ENCODE results near the gene A3GALT2. TPM values are rescaled to one million over a fixed set of nuclear protein-coding genes. Genes with fewer than 3 reads are reported as not detected.

A3GALT2 gene
- polyA plus RNA-seq, 1 of the 3 experiments (the other 2 are of a cell fraction), result 0.07 TPM

DNA sequence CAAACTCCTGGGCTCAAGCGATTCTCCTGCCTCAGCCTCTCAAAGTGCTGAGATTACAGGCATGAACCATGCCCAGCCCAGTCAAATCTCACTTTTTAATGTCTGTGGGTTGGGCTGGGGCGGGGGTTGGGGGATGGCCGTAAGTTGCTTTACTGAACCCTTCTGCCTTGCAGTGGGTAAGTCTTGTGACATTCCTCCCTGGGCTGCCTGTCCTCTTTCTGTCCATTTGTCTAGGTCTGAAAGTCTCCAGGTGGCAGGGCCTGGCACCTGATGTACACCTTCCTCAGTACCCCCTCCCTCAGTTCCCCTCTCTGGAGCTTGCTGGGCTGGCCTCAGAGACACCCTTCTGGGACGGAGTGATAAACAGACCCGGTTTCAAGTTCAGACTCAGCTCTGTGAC lies 51.3 kb downstream of the A3GALT2 start (continued):
- TF ChIP-seq, protein P1, sequence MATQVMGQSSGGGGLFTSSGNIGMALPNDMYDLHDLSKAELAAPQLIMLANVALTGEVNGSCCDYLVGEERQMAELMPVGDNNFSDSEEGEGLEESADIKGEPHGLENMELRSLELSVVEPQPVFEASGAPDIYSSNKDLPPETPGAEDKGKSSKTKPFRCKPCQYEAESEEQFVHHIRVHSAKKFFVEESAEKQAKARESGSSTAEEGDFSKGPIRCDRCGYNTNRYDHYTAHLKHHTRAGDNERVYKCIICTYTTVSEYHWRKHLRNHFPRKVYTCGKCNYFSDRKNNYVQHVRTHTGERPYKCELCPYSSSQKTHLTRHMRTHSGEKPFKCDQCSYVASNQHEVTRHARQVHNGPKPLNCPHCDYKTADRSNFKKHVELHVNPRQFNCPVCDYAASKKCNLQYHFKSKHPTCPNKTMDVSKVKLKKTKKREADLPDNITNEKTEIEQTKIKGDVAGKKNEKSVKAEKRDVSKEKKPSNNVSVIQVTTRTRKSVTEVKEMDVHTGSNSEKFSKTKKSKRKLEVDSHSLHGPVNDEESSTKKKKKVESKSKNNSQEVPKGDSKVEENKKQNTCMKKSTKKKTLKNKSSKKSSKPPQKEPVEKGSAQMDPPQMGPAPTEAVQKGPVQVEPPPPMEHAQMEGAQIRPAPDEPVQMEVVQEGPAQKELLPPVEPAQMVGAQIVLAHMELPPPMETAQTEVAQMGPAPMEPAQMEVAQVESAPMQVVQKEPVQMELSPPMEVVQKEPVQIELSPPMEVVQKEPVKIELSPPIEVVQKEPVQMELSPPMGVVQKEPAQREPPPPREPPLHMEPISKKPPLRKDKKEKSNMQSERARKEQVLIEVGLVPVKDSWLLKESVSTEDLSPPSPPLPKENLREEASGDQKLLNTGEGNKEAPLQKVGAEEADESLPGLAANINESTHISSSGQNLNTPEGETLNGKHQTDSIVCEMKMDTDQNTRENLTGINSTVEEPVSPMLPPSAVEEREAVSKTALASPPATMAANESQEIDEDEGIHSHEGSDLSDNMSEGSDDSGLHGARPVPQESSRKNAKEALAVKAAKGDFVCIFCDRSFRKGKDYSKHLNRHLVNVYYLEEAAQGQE (IDR thresholded peaks at IDR 0.05; ENCODE audit: low read depth, low read length), result no peak
- TF ChIP-seq EZH2phosphoT487 (IDR thresholded peaks at IDR 0.05; ENCODE audit: borderline replicate concordance, low read depth), result no peak
- no peak for TF ChIP-seq TAF1 (IDR thresholded peaks at IDR 0.05; ENCODE audit: borderline replicate concordance, low read depth, low read length)
- TF ChIP-seq YY1 (IDR thresholded peaks at IDR 0.05; ENCODE audit: low read depth), result no peak
- no peak for TF ChIP-seq RXRA (IDR thresholded peaks at IDR 0.05; ENCODE audit: borderline replicate concordance, low read depth)
- no peak for TF ChIP-seq RAD21 (IDR thresholded peaks at IDR 0.05; ENCODE audit: low read length)
- TF ChIP-seq, protein P2, sequence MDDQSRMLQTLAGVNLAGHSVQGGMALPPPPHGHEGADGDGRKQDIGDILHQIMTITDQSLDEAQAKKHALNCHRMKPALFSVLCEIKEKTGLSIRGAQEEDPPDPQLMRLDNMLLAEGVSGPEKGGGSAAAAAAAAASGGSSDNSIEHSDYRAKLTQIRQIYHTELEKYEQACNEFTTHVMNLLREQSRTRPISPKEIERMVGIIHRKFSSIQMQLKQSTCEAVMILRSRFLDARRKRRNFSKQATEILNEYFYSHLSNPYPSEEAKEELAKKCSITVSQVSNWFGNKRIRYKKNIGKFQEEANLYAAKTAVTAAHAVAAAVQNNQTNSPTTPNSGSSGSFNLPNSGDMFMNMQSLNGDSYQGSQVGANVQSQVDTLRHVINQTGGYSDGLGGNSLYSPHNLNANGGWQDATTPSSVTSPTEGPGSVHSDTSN (IDR thresholded peaks at IDR 0.05), result no peak

DNA sequence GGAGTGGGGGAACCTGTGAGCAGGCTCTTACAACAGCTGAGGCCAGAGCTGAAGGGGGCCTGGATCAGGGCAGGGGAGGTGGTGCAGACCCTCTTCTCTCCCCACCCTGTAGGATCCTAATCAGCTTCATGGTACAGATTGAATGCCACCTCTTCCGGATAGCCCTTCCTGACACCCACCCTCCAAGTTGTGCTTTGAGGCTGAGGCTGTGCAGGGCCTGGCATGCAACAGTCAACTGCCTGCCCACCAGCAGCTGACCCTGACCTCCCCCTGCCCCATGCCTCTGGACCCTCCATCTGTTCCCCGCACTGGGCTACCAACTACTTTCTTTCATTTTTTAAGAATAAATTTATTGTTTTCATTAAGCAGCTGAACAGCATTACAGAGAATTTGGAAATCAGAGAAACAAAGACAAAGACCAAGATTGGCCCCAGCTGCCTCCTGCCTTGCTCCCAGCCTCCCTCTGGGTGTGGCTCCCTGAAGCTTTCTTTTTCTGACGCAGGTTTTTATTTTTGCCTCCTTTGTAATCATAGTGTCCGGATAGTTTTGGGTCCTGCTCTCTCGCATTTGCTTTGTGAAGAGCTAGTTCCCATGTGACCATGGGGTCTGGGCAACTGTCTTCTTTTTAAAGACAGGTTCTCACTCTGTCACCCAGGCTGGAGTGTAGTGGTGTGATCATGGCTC lies 51.8 kb downstream of the A3GALT2 start:
- no peaks in the 10 kb centered on the region for H3K9me3 ChIP-seq
- CTCF ChIA-PET, result interaction anchor here (0.9 to 1.4 kb wide), 4 partner anchors 15 to 142 kb away, joined by 3 to 4 read pairs (median 3); no protein-coding TSS in a partner anchor
- POLR2A ChIA-PET, result no interaction called here
- H4K20me1 ChIP-seq (ENCODE audit: insufficient read depth), result peaks cover 94% of the 10 kb centered on the region
- no peak for DNase-seq
- no peaks in the 10 kb centered on the region for H3K9me2 ChIP-seq
- no peak overlapping the region for H3K9ac ChIP-seq
- H3K4me2 ChIP-seq, result no peak overlapping the region
- TF ChIP-seq GABPA (IDR thresholded peaks at IDR 0.05; ENCODE audit: low read depth) (no peak), NRF1 (IDR thresholded peaks at IDR 0.05; ENCODE audit: low read depth, low read length) (no peak), SMC3 (IDR thresholded peaks at IDR 0.05; ENCODE audit: low read depth, low read length) (no peak), TCF12 (IDR thresholded peaks at IDR 0.05) (no peak), RFX5 (IDR thresholded peaks at IDR 0.05; ENCODE audit: low read length) (no peak), TAF1 (IDR thresholded peaks at IDR 0.05; ENCODE audit: borderline replicate concordance, low read depth, low read length) (no peak), RCOR1 (IDR thresholded peaks at IDR 0.05; ENCODE audit: low read length) (no peak), SIN3A (IDR thresholded peaks at IDR 0.05; ENCODE audit: borderline replicate concordance, low read depth, low read length) (no peak), FOXJ3 (CRISPR knock-in tag; IDR thresholded peaks at IDR 0.05) (no peak), ELF1 (IDR thresholded peaks at IDR 0.05) (no peak)
- TF ChIP-seq, protein P3, sequence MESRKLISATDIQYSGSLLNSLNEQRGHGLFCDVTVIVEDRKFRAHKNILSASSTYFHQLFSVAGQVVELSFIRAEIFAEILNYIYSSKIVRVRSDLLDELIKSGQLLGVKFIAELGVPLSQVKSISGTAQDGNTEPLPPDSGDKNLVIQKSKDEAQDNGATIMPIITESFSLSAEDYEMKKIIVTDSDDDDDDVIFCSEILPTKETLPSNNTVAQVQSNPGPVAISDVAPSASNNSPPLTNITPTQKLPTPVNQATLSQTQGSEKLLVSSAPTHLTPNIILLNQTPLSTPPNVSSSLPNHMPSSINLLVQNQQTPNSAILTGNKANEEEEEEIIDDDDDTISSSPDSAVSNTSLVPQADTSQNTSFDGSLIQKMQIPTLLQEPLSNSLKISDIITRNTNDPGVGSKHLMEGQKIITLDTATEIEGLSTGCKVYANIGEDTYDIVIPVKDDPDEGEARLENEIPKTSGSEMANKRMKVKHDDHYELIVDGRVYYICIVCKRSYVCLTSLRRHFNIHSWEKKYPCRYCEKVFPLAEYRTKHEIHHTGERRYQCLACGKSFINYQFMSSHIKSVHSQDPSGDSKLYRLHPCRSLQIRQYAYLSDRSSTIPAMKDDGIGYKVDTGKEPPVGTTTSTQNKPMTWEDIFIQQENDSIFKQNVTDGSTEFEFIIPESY (IDR thresholded peaks at IDR 0.05; ENCODE audit: borderline replicate concordance, low read depth), result no peak
- TF ChIP-seq, protein P1 (IDR thresholded peaks at IDR 0.05; ENCODE audit: low read depth, low read length), result no peak
- TF ChIP-seq, protein P2 (IDR thresholded peaks at IDR 0.05), result no peak
- no peak overlapping the region for H3K4me3 ChIP-seq (ENCODE audit: low read depth in 2 of 2, low read length in 1 of 2)
- H3K4me1 ChIP-seq (ENCODE audit: control insufficient read depth in 1 of 2, insufficient read depth in 2 of 2, low read depth in 1 of 2, low read length in 1 of 2), result peaks cover 0 to 2% of the 10 kb centered on the region in 2 experiments; a peak in 1 of 4 replicates
- H3K79me2 ChIP-seq (ENCODE audit: insufficient read depth), result peaks cover 84% of the 10 kb centered on the region
- no peaks in the 10 kb centered on the region for H3K27me3 ChIP-seq (ENCODE audit: insufficient read depth)
- no peaks in the 10 kb centered on the region for H3F3A ChIP-seq (replicated peaks; ENCODE audit: insufficient read depth)
- peaks cover 9 to 14% of the 10 kb centered on the region in 2 experiments for H3K36me3 ChIP-seq (replicated peaks in 1 of 2; ENCODE audit: control insufficient read depth in 1 of 2, insufficient read depth in 2 of 2, low read length in 1 of 2)
- H3K27ac ChIP-seq (ENCODE audit: low read depth in 2 of 2, low read length in 1 of 2), result no peak overlapping the region
- no peak overlapping the region for H2AFZ ChIP-seq (ENCODE audit: low read depth)
- WGBS (ENCODE audit: low lambda C conversion rate), result 97% methylated on average over 5 of the region's 5 CpGs

Measured in SK-N-SH (cell line).